HCT116 (cell line): ENCODE results near the gene TRPM4. TPM values are rescaled to one million over a fixed set of nuclear protein-coding genes. Genes with fewer than 3 reads are reported as not detected.

ENCODE experiments used
- ATAC-seq: fragments of 200-7000 bp; cut with Tn5 transposase; 2 replicates; pipeline ENCODE4 v1.9.1; 2020; ENCODE audit warnings: mild to moderate bottlenecking, moderate library complexity
- BruUV-seq: library from RNA; stranded (reverse); fragments of 400-500 nt; replicated peaks from 2 replicates; lab custom pipeline; 2021; lab: Mats Ljungman, UMichigan
- CTCF ChIA-PET: fragments of 300-600 bp; sonication (Branson Sonifier 250); formaldehyde crosslinking; loops from one replicate; lab custom pipeline; 2021; ENCODE audit warnings: antibody characterized with exemption; lab: Charles Lee
- POLR2A ChIA-PET: fragments of 300-600, 350-600 bp; sonication (Branson Sonifier 250); formaldehyde crosslinking; loops from one replicate; lab custom pipeline; 2021; ENCODE audit warnings: antibody characterized with exemption; lab: Charles Lee
- RAD21 ChIA-PET, 2 experiments: fragments of 300-600 bp; sonication (Branson Sonifier 250); formaldehyde crosslinking; loops; one replicate each; lab custom pipeline; 2023; ENCODE audit warnings: low total read pairs in 2 of 2; ENCODE audit not compliant: uncharacterized antibody in 2 of 2, unreplicated experiment in 2 of 2, low non-redundant PET in 1 of 2; lab: Charles Lee
- DNase-seq: peaks from one replicate; pipeline ENCODE4 v3.0.0-alpha.2; 2010; ENCODE audit warnings: low read depth, low spot score
- H2AFZ ChIP-seq: fragments of 200-600 bp; shearing (Covaris generic), sonication (generic); 2 replicates; pipeline ENCODE4 v1.6.1; 2017; ENCODE audit warnings: low read depth, mixed run types, mixed read lengths, antibody characterized with exemption, low read length; ENCODE audit not compliant: poor library complexity, severe bottlenecking
- H3K27ac ChIP-seq: 2 replicates; pipeline ENCODE4 v1.5.1; 2012; ENCODE audit warnings: low read depth, low read length
- H3K27me3 ChIP-seq: fragments of 200-600 bp; sonication (generic); 2 replicates; pipeline ENCODE4 v1.6.1; 2016; ENCODE audit warnings: mixed run types, low read length, mixed read lengths; ENCODE audit not compliant: insufficient read depth
- H3K36me3 ChIP-seq, 2 experiments: fragments of 200-500 bp in 1 of 2; fragments of 200-600 bp in 1 of 2; sonication (Bioruptor generic) in 1 of 2; sonication (generic) in 1 of 2; 2 replicates each; pipeline versions ENCODE4 v1.5.1 to v1.6.1; 2014 to 2016; ENCODE audit warnings: low read length in 2 of 2, inconsistent platforms in 1 of 2, mixed read lengths in 1 of 2, mixed run types in 1 of 2; ENCODE audit not compliant: insufficient read depth in 2 of 2, control insufficient read depth in 1 of 2
- H3K4me1 ChIP-seq, 2 experiments: fragments of 200-600 bp in 1 of 2; sonication (generic) in 1 of 2; 2 replicates each; pipeline versions ENCODE4 v1.5.1 to v1.6.1; 2012 to 2017; ENCODE audit warnings: low read length in 2 of 2, inconsistent platforms in 1 of 2, mild to moderate bottlenecking in 1 of 2, mixed read lengths in 1 of 2, mixed run types in 1 of 2, moderate library complexity in 1 of 2; ENCODE audit not compliant: insufficient read depth in 2 of 2, control insufficient read depth in 1 of 2
- H3K4me2 ChIP-seq: fragments of 200-600 bp; sonication (generic); 2 replicates; pipeline ENCODE4 v1.6.1; 2017; ENCODE audit warnings: mixed run types, low read length, mixed read lengths
- H3K4me3 ChIP-seq, 2 experiments: fragments of 200-600 bp in 1 of 2; sonication (generic) in 1 of 2; replicated peaks in 1 of 2; 2 replicates each; pipeline ENCODE4 v1.5.1; 2011 to 2016; ENCODE audit warnings: low read length in 2 of 2, control low read depth in 1 of 2, low read depth in 1 of 2, mild to moderate bottlenecking in 1 of 2, mixed read lengths in 1 of 2, mixed run types in 1 of 2
- H3K79me2 ChIP-seq: fragments of 200-600 bp; sonication (generic); 2 replicates; pipeline ENCODE4 v1.6.1; 2017; ENCODE audit warnings: mild to moderate bottlenecking, mixed run types, low read length, moderate library complexity, mixed read lengths; ENCODE audit not compliant: insufficient read depth
- H3K9ac ChIP-seq: fragments of 200-600 bp; sonication (generic); 2 replicates; pipeline ENCODE4 v1.6.1; 2016; ENCODE audit warnings: low read length, mixed read lengths
- H3K9me2 ChIP-seq: fragments of 200-600 bp; sonication (generic), shearing (Covaris generic); 2 replicates; pipeline ENCODE4 v1.6.1; 2017; ENCODE audit warnings: mixed run types, mild to moderate bottlenecking, moderate library complexity; ENCODE audit not compliant: insufficient read depth
- H3K9me3 ChIP-seq, 2 experiments: fragments of 200-500 bp in 1 of 2; fragments of 200-600 bp in 1 of 2; sonication (Bioruptor generic) in 1 of 2; sonication (generic) in 1 of 2; 2 replicates each; pipeline ENCODE4 v1.6.1; 2014 to 2017; ENCODE audit warnings: low read length in 2 of 2, mixed read lengths in 2 of 2, inconsistent platforms in 1 of 2, low read depth in 1 of 2, mild to moderate bottlenecking in 1 of 2, mixed run types in 1 of 2, moderate library complexity in 1 of 2; ENCODE audit not compliant: control insufficient read depth in 1 of 2, insufficient read depth in 1 of 2
- H4K20me1 ChIP-seq: fragments of 200-600 bp; sonication (generic), shearing (Covaris generic); 2 replicates; pipeline ENCODE4 v1.6.1; 2017; ENCODE audit warnings: mixed run types, mild to moderate bottlenecking, moderate library complexity; ENCODE audit not compliant: insufficient read depth
- EGR1 ChIP-seq: IDR thresholded peaks from 2 replicates; pipeline ENCODE4 v1.6.1; 2012; ENCODE audit warnings: low read depth
- POLR2A ChIP-seq: IDR thresholded peaks from 2 replicates; pipeline ENCODE4 v1.7.0; 2011; ENCODE audit warnings: borderline replicate concordance; ENCODE audit not compliant: insufficient read depth, insufficient read length; ENCODE audit errors: extremely low read depth
- POLR2AphosphoS5 ChIP-seq: IDR thresholded peaks from 2 replicates; pipeline ENCODE4 v1.6.1; 2011; ENCODE audit warnings: mild to moderate bottlenecking, low read depth, low read length, moderate library complexity
- SP1 ChIP-seq: IDR thresholded peaks from 2 replicates; pipeline ENCODE4 v1.6.1; 2012; ENCODE audit warnings: low read depth
- YY1 ChIP-seq: IDR thresholded peaks from 2 replicates; pipeline ENCODE4 v1.6.1; 2011; ENCODE audit warnings: low read length, low read depth, moderate library complexity, mild to moderate bottlenecking; ENCODE audit not compliant: insufficient replicate concordance; ENCODE audit errors: extremely low read depth
- ZFX ChIP-seq: fragments of 450-650 bp; IDR thresholded peaks from 2 replicates; pipeline ENCODE4 v1.6.1; 2017
- intact Hi-C: fragments of 100-400 bp; cut with micrococcal nuclease; formaldehyde crosslinking; loops from 2 replicates; pipeline ENCODE4 v1.10.0; 2022
- total RNA-seq: library from RNA; stranded (reverse); gene quantifications from one replicate; pipeline ENCODE4 v1.2.1, GENCODE V29; 2021; ENCODE audit not compliant: unreplicated experiment
- TF ChIP-seq, protein P1 (sequence below): IDR thresholded peaks from 2 replicates; pipeline ENCODE4 v1.6.1; 2012

Gene TRPM4
- total RNA-seq, 1 experiment from 2014 or later = 44.2 TPM

DNA sequence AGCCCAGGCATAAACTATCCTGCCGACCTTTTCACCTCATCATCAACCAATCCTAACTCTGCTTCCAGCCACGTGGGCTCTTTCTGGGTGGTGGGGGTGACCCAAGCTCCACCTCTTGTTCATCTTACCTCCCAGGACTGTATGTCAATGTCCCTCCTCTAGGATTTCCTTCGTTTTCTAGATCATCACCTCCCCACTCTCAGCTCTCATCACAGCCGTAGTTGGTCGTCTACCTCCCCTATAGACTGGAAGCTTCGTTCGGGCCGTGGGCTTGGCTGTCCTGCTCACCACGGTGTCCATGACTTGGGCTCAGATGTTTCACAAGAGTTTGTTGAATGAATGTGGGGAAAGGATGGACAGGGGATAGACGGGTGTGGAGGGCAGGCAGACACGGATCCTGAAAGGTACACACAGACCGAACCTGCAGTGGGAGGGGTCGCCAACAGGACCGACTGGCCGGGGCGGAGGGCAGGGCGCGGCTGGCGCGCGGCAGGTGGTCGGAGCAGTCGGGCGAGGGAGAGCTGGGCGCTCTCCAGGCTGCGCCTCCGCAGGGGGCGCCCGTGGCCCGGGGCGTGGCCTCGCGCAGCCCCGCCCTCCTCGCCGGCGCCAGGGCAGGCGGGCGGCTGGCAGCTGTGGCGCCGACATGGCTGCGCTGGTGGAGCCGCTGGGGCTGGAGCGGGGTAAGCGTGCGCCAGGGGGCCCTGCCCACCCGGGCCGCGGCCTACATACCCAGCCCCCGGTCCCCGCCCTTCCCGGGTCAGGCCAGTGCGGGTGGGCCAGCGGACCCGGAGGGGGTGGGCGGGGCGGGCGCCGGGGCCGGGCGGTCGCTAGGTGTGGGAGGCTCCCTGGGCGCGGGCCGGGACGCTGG is 43.6 kb upstream of the TRPM4 start, which contains the start of gene LIN7B:
LIN7B (plus strand) TSS at position 609 of the 868 bp plus-strand sequence; CDS start at position 644, 35 bp downstream.
- Histone ChIP-seq H3K9me2 (no peaks in the 10 kb centered on the region), H3K9ac (peak within 1 kb of the TSS; percentile 69), H2AFZ (peak within 1 kb of the TSS; percentile 84)
- ChIA-PET POLR2A (interaction anchor here (1.8 to 2.4 kb wide), 2 partner anchors 15 to 36 kb away, joined by 8 to 9 read pairs; no protein-coding TSS in a partner anchor), CTCF (interaction anchor here (0.6 to 2.7 kb wide), 11 partner anchors 7 to 135 kb away, joined by 4 to 28 read pairs (median 6); partner anchors contain the start of genes GYS1 and RUVBL2)
- intact Hi-C loops = no loop called here
- peak; percentile 21 for TF ChIP-seq POLR2A
- no peak for TF ChIP-seq ZFX
- peak; percentile 61 for TF ChIP-seq YY1
- TF ChIP-seq SP1 = 0 out of 2 replicates have a peak, but pooled peaks have one; percentile 23
- TF ChIP-seq EGR1 = no peak
- peak; percentile 76 for TF ChIP-seq POLR2AphosphoS5
- TF ChIP-seq, protein P1, sequence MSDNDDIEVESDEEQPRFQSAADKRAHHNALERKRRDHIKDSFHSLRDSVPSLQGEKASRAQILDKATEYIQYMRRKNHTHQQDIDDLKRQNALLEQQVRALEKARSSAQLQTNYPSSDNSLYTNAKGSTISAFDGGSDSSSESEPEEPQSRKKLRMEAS = peak; percentile 83
- TF ChIP-seq, all 23 proteins: peak for 5
- Histone ChIP-seq H3K27me3 (no peaks in the 10 kb centered on the region), H3K9me3 (no peaks in the 10 kb centered on the region), H3K4me3 (peak within 1 kb of the TSS; percentile 62 to 75), H3K4me2 (peak within 1 kb of the TSS; percentile 89), H3K4me1 (peaks cover 19 to 41% of the 10 kb centered on the region in 2 experiments), H3K36me3 (peaks cover 2 to 3% of the 10 kb centered on the region in 2 experiments; a peak in 2 of 4 replicates), H4K20me1 (no peaks in the 10 kb centered on the region), H3K79me2 (no peaks in the 10 kb centered on the region), H3K27ac (peak within 1 kb of the TSS; percentile 60)
- DNase-seq (peak; percentile 52), ATAC-seq (peak; percentile 73)
- RAD21 ChIA-PET = interaction anchor here in 1 of 2 experiments (1.1 kb wide), 1 partner anchor 16 kb away, joined by 3 read pairs; no protein-coding TSS in a partner anchor
- BruUV-seq = no TSS peak
